Fibroblast of villous mesenchyme (primary cell): ENCODE measurements around the gene AKR1E2. TPM values are rescaled to one million over a fixed set of nuclear protein-coding genes. Genes with fewer than 3 reads are reported as not detected.
"Not testable (repeated sequence)": the region's sequence is repeated elsewhere in the genome, so short reads cannot be mapped to it uniquely, and the experiment has no call there.

ENCODE experiments used
- DNase-seq: peaks from one replicate; pipeline ENCODE4 v3.0.0-alpha.2; 2010; ENCODE audit warnings: low read depth
- H3K4me3 ChIP-seq: 2 replicates; pipeline ENCODE4 v1.5.1; 2011; ENCODE audit warnings: low read depth, mild to moderate bottlenecking, low read length
- CTCF ChIP-seq: IDR thresholded peaks from 2 replicates; pipeline ENCODE4 v1.5.1; 2012; ENCODE audit warnings: low read depth, mild to moderate bottlenecking, low read length; ENCODE audit not compliant: insufficient read depth
- total RNA-seq: library from RNA; depleted of rRNA; stranded (reverse); fragments of >200 nt; gene quantifications from 2 replicates; pipeline ENCODE4 v1.2.3, GENCODE V29; 2012

The AKR1E2 gene
- total RNA-seq, 1 donor = 9.1 TPM

DNA sequence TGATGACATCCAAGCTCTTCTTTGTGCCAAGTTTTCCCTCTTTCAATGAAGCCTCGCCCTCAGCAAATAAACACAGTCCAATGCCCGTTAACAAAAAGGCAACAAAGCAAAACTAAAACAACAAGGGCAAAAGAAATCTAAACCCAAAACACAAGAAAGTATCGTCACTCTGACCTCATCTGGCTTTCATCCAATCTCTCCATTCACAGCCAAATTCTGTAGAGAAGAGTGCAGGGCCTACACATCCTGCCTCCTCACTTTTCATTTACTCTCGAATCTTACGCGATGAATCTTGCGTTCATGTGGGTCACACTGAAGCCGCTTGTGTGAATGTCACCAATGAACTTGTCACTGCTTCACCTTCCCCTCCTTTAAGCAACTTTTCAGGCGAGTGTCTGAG is 15.9 kb upstream of the AKR1E2 start:
- DNase-seq = peak; percentile 17

DNA sequence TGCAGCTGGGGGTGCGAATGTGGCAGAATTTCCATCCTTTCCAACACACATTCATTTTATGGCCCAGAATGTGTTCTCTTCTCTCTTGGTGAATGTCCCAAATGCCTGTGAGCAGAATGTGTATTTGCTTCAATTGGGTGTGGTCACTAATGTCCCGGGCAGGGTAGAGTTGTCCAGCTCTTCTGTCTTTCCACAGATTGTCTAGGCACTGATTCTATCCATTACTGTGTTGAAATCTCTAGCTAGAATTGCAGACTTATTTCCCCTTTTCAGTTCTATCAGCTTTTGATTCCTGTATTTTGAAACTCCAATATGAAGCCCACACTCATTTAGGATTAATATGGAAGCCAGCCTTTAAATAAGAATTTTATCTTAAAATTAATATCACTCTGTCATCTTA is 14.0 kb upstream of the AKR1E2 start:
- H3K4me3 ChIP-seq = no peak overlapping the region
- no peak for DNase-seq
- TF ChIP-seq CTCF = no peak

More for the DNA sequence above, 15.9 kb upstream of the AKR1E2 start:
- no peak for TF ChIP-seq CTCF
- no peak overlapping the region for H3K4me3 ChIP-seq

GRCh38 chr10:4813023-4813422 is 13.0 kb upstream of the AKR1E2 start:
- no peak overlapping the region for H3K4me3 ChIP-seq
- TF ChIP-seq CTCF = no peak
- peak; percentile 91 for DNase-seq

DNA sequence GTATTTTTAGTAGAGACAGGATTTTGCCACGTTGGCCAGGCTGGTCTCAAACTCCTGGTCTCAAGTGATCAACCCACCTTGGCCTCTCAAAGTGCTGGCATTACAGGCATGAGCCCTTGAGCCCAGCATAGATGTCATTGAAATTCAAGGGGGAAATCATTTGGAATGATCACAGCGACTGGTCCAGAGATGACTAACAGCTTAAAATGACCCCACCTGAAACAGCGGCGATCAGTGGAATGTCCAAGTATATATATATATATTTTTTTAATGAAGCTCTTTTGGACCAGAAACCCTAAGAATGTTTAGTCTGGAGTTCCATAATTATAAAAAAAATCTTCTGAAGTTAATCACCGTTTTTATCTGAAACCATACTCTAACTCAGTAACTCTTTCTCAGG is 12.5 kb upstream of the AKR1E2 start:
- no peak overlapping the region for H3K4me3 ChIP-seq
- DNase-seq = no peak
- TF ChIP-seq CTCF = no peak

- H3K4me3 ChIP-seq = not testable (repeated sequence)
- peak; percentile 44 for DNase-seq
Observed at GRCh38 chr10:4815646-4816180, 10.3 kb upstream of the AKR1E2 start.

DNA sequence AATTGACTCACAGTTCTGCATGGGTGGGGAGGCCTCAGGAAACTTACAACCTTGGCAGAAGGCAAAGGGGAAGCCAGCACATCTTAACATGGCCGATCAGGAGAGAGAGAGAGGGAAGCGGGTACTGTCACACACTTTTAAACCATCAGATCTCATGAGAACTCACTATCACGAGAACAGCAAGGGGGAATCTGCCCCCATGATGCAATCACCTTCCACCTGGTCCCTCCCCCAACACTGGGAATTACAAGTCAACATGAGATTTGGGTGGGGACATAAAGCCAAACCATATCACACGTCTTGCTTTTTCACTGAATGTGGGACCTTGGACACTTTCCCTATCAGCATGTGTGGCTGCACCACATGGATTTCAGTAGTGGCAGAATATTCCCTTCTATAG is 9.0 kb upstream of the AKR1E2 start:
- no peak for TF ChIP-seq CTCF
- DNase-seq = no peak
- no peak overlapping the region for H3K4me3 ChIP-seq

- no peak for DNase-seq
- H3K4me3 ChIP-seq = no peak overlapping the region
- no peak for TF ChIP-seq CTCF
Observed at GRCh38 chr10:4819067-4819466, 6.9 kb upstream of the AKR1E2 start.
